Endothelial cell of umbilical vein (primary cell): ENCODE results near the gene NCAPH2. TPM values are rescaled to one million over a fixed set of nuclear protein-coding genes. Genes with fewer than 3 reads are reported as not detected.

ENCODE experiments used
- BruUV-seq: library from RNA; stranded (reverse); fragments of 400-500 nt; replicated peaks from 2 replicates; lab custom pipeline; 2021; lab: Mats Ljungman, UMichigan
- CTCF ChIA-PET: fragments of 300-600, 350-600 bp; sonication (Branson Sonifier 250); formaldehyde crosslinking; loops from one replicate; lab custom pipeline; 2021; ENCODE audit warnings: antibody characterized with exemption, inconsistent platforms; lab: Charles Lee
- POLR2A ChIA-PET: fragments of 300-600, 350-600 bp; sonication (Branson Sonifier 250); formaldehyde crosslinking; loops from one replicate; lab custom pipeline; 2021; ENCODE audit warnings: antibody characterized with exemption, inconsistent platforms; lab: Charles Lee
- DNase-seq: peaks from one replicate; pipeline ENCODE4 v3.0.0-alpha.2; 2011; ENCODE audit warnings: low read depth, low spot score
- FAIRE-seq: peaks from 2 replicates; lab custom pipeline; 2011; peaks lifted over from hg19 to GRCh38; lab: Jason Lieb, UNC
- H2AFZ ChIP-seq: 2 replicates; pipeline ENCODE4 v1.6.0; 2012; ENCODE audit warnings: low read depth, low read length, control low read depth, inconsistent platforms
- H3K27ac ChIP-seq: 2 replicates; pipeline ENCODE4 v1.5.1; 2011; ENCODE audit warnings: low read depth, mild to moderate bottlenecking, control low read depth, low read length, moderate library complexity; ENCODE audit not compliant: insufficient read depth
- H3K27me3 ChIP-seq, 2 experiments: 2 replicates each; pipeline versions ENCODE4 v1.6.0 to v1.6.1; 2011; ENCODE audit warnings: low read length in 2 of 2, mixed read lengths in 1 of 2; ENCODE audit not compliant: control insufficient read depth in 2 of 2, insufficient read depth in 2 of 2
- H3K36me3 ChIP-seq, 2 experiments: 2 replicates in 1 of 2; 3 replicates in 1 of 2; pipeline ENCODE4 v1.5.1; 2011; ENCODE audit warnings: low read length in 2 of 2, mild to moderate bottlenecking in 1 of 2, moderate library complexity in 1 of 2; ENCODE audit not compliant: control insufficient read depth in 2 of 2, insufficient read depth in 2 of 2; ENCODE audit errors: extremely low read depth in 1 of 2
- H3K4me1 ChIP-seq: 3 replicates; pipeline ENCODE4 v1.5.1; 2011; ENCODE audit warnings: mild to moderate bottlenecking, low read length; ENCODE audit not compliant: control insufficient read depth, insufficient read depth; ENCODE audit errors: extremely low read depth
- H3K4me2 ChIP-seq: 2 replicates; pipeline ENCODE4 v1.6.1; 2011; ENCODE audit warnings: low read length, control low read depth, mixed read lengths; ENCODE audit not compliant: insufficient read depth
- H3K4me3 ChIP-seq, 3 experiments: fragments of 200-600 bp in 1 of 3; sonication (generic), shearing (Covaris generic) in 1 of 3; replicated peaks in 1 of 3; 2 replicates each; pipeline ENCODE4 v1.5.1; 2011 to 2016; ENCODE audit warnings: control low read depth in 3 of 3, low read length in 3 of 3, mild to moderate bottlenecking in 2 of 3, inconsistent platforms in 1 of 3, low read depth in 1 of 3, moderate library complexity in 1 of 3; ENCODE audit not compliant: insufficient read depth in 1 of 3
- H3K79me2 ChIP-seq: 2 replicates; pipeline ENCODE4 v1.6.0; 2012; ENCODE audit warnings: low read length, inconsistent platforms; ENCODE audit not compliant: control insufficient read depth, insufficient read depth
- H3K9ac ChIP-seq: replicated peaks from 2 replicates; pipeline ENCODE3; 2011; ENCODE audit warnings: low read length, control low read depth; ENCODE audit not compliant: insufficient read depth; ENCODE audit errors: extremely low read depth
- H3K9me1 ChIP-seq: replicated peaks from 3 replicates; pipeline ENCODE4 v1.6.0; 2011; ENCODE audit warnings: mild to moderate bottlenecking, low read length; ENCODE audit not compliant: control insufficient read depth, insufficient read depth; ENCODE audit errors: extremely low read depth
- H3K9me3 ChIP-seq: replicated peaks from 2 replicates; pipeline ENCODE4 v1.5.1; 2012; ENCODE audit warnings: low read length, inconsistent platforms; ENCODE audit not compliant: control insufficient read depth, insufficient read depth
- H4K20me1 ChIP-seq: replicated peaks from 2 replicates; pipeline ENCODE3; 2011; ENCODE audit warnings: mild to moderate bottlenecking, low read length; ENCODE audit not compliant: control insufficient read depth, insufficient read depth; ENCODE audit errors: extremely low read depth
- CTCF ChIP-seq, 2 donors: IDR thresholded peaks; 1 replicate in 1 of 2; 2 replicates in 1 of 2; pipeline ENCODE4 v1.5.1; 2011; ENCODE audit warnings: low read length in 2 of 2, mild to moderate bottlenecking in 2 of 2, moderate library complexity in 2 of 2, control low read depth in 1 of 2, inconsistent platforms in 1 of 2, low read depth in 1 of 2; ENCODE audit not compliant: insufficient read depth in 1 of 2; ENCODE audit errors: extremely low read depth in 1 of 2
- EZH2 ChIP-seq: IDR thresholded peaks from 2 replicates; pipeline ENCODE4 v1.6.1; 2012; ENCODE audit warnings: borderline replicate concordance, low read depth, mild to moderate bottlenecking, moderate library complexity, low read length, inconsistent platforms; ENCODE audit not compliant: severe bottlenecking
- FOS ChIP-seq: IDR thresholded peaks from 2 replicates; pipeline ENCODE4 v1.6.1; 2011; ENCODE audit warnings: mild to moderate bottlenecking, low read length, moderate library complexity, borderline replicate concordance; ENCODE audit not compliant: insufficient read depth
- GATA2 ChIP-seq: IDR thresholded peaks from 2 replicates; pipeline ENCODE4 v1.7.0; 2011; ENCODE audit warnings: low read depth, mild to moderate bottlenecking, moderate library complexity, mixed read lengths, low read length; ENCODE audit not compliant: insufficient read length, insufficient read depth
- JUN ChIP-seq: IDR thresholded peaks from 2 replicates; pipeline ENCODE4 v1.6.1; 2011; ENCODE audit warnings: borderline replicate concordance, low read depth; ENCODE audit not compliant: insufficient read length, insufficient read depth
- MAX ChIP-seq: IDR thresholded peaks from 2 replicates; pipeline ENCODE4 v1.6.1; 2011; ENCODE audit not compliant: insufficient read depth, insufficient read length
- MYC ChIP-seq: IDR thresholded peaks from one replicate; pipeline ENCODE4 v1.6.1; 2011; ENCODE audit warnings: mild to moderate bottlenecking, low read depth, low read length
- POLR2A ChIP-seq: IDR thresholded peaks from 2 replicates; pipeline ENCODE4 v1.6.1; 2012; ENCODE audit warnings: low read depth, mild to moderate bottlenecking, control low read depth, low read length
- POLR2AphosphoS5 ChIP-seq: IDR thresholded peaks from 2 replicates; pipeline ENCODE4 v1.6.1; 2012; ENCODE audit warnings: low read depth, mild to moderate bottlenecking, control low read depth, low read length, moderate library complexity; ENCODE audit not compliant: insufficient read depth
- dilution Hi-C: fragments of 300-500 bp; cut with MboI; formaldehyde crosslinking; loops from one replicate; pipeline ENCODE4 v1.15.0; 2019; ENCODE audit warnings: low sequenced_read_pairs; ENCODE audit not compliant: extremely low pct_ligation_motif_present
- intact Hi-C: fragments of 100-400 bp; cut with micrococcal nuclease; formaldehyde crosslinking; loops from one replicate; pipeline ENCODE4 v1.10.0; 2022
- polyA plus RNA-seq, 4 experiments: library from polyadenylated mRNA; depleted of rRNA in 3 of 4; stranded (reverse) in 3 of 4; unstranded in 1 of 4; fragments of >200 nt; gene quantifications; 2 replicates each; pipeline versions ENCODE4 v1.2.1 to v1.2.3, GENCODE V29; 2011 to 2012; ENCODE audit warnings: missing spikeins in 1 of 4
- total RNA-seq: library from RNA; stranded (reverse); gene quantifications from 2 replicates; pipeline ENCODE4 v1.2.3, GENCODE V29; 2021

Gene NCAPH2
- total and polyA plus RNA-seq, 2 donors (not counting 3 experiments of a cell fraction or from before 2014, with no cell fraction given): 42.4 to 43.2 TPM

GRCh38 chr22:50467341-50467740, 40.7 kb upstream of the NCAPH2 start:
- FAIRE-seq: no peak
- Histone ChIP-seq H3K4me2 (no peak overlapping the region), H3K36me3 (peaks cover 0 to 49% of the 10 kb centered on the region in 2 experiments), H4K20me1 (peaks cover 1% of the 10 kb centered on the region), H3K4me3 (no peak overlapping the region), H3K9me3 (no peaks in the 10 kb centered on the region), H2AFZ (no peak overlapping the region), H3K27ac (no peak overlapping the region), H3K79me2 (peaks cover 46% of the 10 kb centered on the region), H3K4me1 (peaks cover 8% of the 10 kb centered on the region), H3K27me3 (no peaks in the 10 kb centered on the region), H3K9me1 (no peaks in the 10 kb centered on the region), H3K9ac (no peak overlapping the region)
- no peak for DNase-seq
- TF ChIP-seq FOS (no peak), GATA2 (no peak), EZH2 (no peak), MAX (no peak), POLR2AphosphoS5 (no peak), CTCF (IDR thresholded peaks at IDR 0.05; ENCODE audit: extremely low read depth in 1 of 2, insufficient read depth in 1 of 2, low read depth in 1 of 2, low read length in 2 of 2) (no peak), POLR2A (no peak), MYC (no peak), JUN (no peak)
- intact Hi-C loops (no loop called here), dilution Hi-C loops (no loop called here)
- no TSS peak for BruUV-seq
- ChIA-PET POLR2A (no interaction called here), CTCF (interaction anchor here (1.5 kb wide), 1 partner anchor 58 kb away, joined by 6 read pairs; the partner anchor contains the start of gene SCO2)
